Epidermal melanocyte (primary cell): ENCODE data around the gene EMX1.

Source experiments
- DNase-seq: peaks from one replicate; pipeline ENCODE4 v3.0.0; 2011; ENCODE audit warnings: low spot score; ENCODE audit not compliant: insufficient read length

The EMX1 gene

GRCh38 chr2:72942881-72943418, 25.6 kb downstream of the EMX1 start:
- no peak for DNase-seq

- no peak for DNase-seq
These were observed 26.4 kb downstream of the EMX1 start for GRCh38 chr2:72943540-72944395.

- DNase-seq: no peak
These were observed 27.6 kb downstream of the EMX1 start for GRCh38 chr2:72944804-72945449.

GRCh38 chr2:72945450-72946019, 28.2 kb downstream of the EMX1 start:
- no peak for DNase-seq

GRCh38 chr2:72946466-72946865, 29.1 kb downstream of the EMX1 start:
- no peak for DNase-seq

GRCh38 chr2:72947952-72948830, 30.9 kb downstream of the EMX1 start:
- no peak for DNase-seq

- no peak for DNase-seq
These were observed 31.7 kb downstream of the EMX1 start for GRCh38 chr2:72949045-72949444.

- DNase-seq: no peak
These were observed 32.3 kb downstream of the EMX1 start for GRCh38 chr2:72949642-72950041.

- no peak for DNase-seq
These were observed 33.4 kb downstream of the EMX1 start for GRCh38 chr2:72950558-72951255.

GRCh38 chr2:72951303-72952095, 34.2 kb downstream of the EMX1 start:
- DNase-seq: no peak

- no peak for DNase-seq
These were observed 34.9 kb downstream of the EMX1 start for GRCh38 chr2:72952110-72952823.

- no peak for DNase-seq
These were observed 35.6 kb downstream of the EMX1 start for GRCh38 chr2:72952961-72953360.

- DNase-seq: no peak
These were observed 36.2 kb downstream of the EMX1 start for GRCh38 chr2:72953528-72953927.

- no peak for DNase-seq
These were observed 36.7 kb downstream of the EMX1 start for GRCh38 chr2:72953976-72954375.

GRCh38 chr2:72954376-72955227, 37.3 kb downstream of the EMX1 start:
- DNase-seq: no peak

GRCh38 chr2:72955228-72956049, 38.1 kb downstream of the EMX1 start:
- no peak for DNase-seq

GRCh38 chr2:72956050-72956395, 38.7 kb downstream of the EMX1 start:
- no peak for DNase-seq
